ENCODE measurements around the gene IRF2BPL.

- no peak for TF ChIP-seq CTCF (IDR thresholded peaks at IDR 0.05)
- TF ChIP-seq POLR2A (IDR thresholded peaks at IDR 0.05) = no peak
- TF ChIP-seq POLR2AphosphoS5 (IDR thresholded peaks at IDR 0.05) = no peak
- TF ChIP-seq EP300 (IDR thresholded peaks at IDR 0.05) = no peak
These were observed 46.5 kb upstream of the IRF2BPL start for GRCh38 chr14:77074969-77075368.
